ENCODE measurements around the gene NSD1.

DNA sequence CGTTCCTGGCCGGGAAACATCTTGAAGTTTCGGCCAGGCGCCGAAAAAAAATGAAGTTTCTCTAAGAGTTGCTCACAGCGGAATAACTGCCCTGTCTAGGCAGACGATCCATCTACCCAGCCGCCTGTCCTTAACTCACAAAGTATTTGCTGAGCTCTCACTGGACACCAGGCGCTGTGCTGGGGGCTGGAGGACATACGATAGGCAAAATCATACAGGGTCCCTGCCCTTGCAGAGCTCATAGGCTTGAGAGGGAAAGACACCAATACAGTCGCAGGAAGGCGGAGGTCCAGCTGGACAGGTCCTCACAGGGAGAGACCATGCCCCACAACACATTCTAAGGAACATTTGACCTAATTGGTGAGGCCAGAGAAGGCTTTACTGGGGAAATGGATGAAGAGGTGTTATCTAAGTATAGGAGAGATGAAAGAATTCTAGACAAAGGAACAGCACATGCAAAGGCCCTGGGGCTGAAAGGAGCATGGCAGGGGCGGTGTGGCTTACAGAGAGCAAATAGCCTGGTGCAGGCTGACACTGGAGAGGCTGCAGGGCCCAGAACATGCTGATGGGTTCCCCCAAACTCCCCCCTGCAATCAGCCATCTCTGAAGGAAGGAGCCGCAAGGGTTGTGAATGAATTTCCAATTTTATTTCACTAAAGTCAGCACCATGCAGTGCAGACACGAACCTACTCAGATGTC is 180.1 kb downstream of the NSD1 start:
- TF ChIP-seq BACH1 (IDR thresholded peaks at IDR 0.05; ENCODE audit: low read length) (no peak), RXRA (IDR thresholded peaks at IDR 0.05; ENCODE audit: insufficient read depth, low read depth, low read length) (no peak), EZH2 (IDR thresholded peaks at IDR 0.05; ENCODE audit: low read depth, low read length, severe bottlenecking) (no peak), POLR2A (IDR thresholded peaks at IDR 0.05; ENCODE audit: control extremely low read depth in 1 of 2, low read depth in 2 of 2, low read length in 2 of 2) (no peak), JUND (IDR thresholded peaks at IDR 0.05; ENCODE audit: low read length) (no peak), JUN (IDR thresholded peaks at IDR 0.05; ENCODE audit: low read depth, low read length) (no peak), GABPA (IDR thresholded peaks at IDR 0.05; ENCODE audit: borderline replicate concordance, insufficient read depth, low read length) (no peak), NRF1 (IDR thresholded peaks at IDR 0.05; ENCODE audit: low read depth, low read length) (no peak), POLR2AphosphoS5 (IDR thresholded peaks at IDR 0.05; ENCODE audit: low read depth, low read length) (no peak)
- TF ChIP-seq, protein P1, sequence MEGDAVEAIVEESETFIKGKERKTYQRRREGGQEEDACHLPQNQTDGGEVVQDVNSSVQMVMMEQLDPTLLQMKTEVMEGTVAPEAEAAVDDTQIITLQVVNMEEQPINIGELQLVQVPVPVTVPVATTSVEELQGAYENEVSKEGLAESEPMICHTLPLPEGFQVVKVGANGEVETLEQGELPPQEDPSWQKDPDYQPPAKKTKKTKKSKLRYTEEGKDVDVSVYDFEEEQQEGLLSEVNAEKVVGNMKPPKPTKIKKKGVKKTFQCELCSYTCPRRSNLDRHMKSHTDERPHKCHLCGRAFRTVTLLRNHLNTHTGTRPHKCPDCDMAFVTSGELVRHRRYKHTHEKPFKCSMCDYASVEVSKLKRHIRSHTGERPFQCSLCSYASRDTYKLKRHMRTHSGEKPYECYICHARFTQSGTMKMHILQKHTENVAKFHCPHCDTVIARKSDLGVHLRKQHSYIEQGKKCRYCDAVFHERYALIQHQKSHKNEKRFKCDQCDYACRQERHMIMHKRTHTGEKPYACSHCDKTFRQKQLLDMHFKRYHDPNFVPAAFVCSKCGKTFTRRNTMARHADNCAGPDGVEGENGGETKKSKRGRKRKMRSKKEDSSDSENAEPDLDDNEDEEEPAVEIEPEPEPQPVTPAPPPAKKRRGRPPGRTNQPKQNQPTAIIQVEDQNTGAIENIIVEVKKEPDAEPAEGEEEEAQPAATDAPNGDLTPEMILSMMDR (IDR thresholded peaks at IDR 0.05; ENCODE audit: control extremely low read depth in 1 of 3, insufficient read depth in 1 of 3, low read depth in 1 of 3, low read length in 3 of 3) = no peak
